Sigmoid colon (tissue), 7 donors: ENCODE results near the gene PRKN. TPM values are rescaled to one million over a fixed set of nuclear protein-coding genes. Genes with fewer than 3 reads are reported as not detected.

Experiments used
- DNase-seq: peaks from one replicate; pipeline ENCODE4 v3.0.0-alpha.2; 2019
- H3K27ac ChIP-seq, 4 donors: fragments of 200-600 bp; sonication (generic); one replicate each; pipeline ENCODE4 v1.5.1; 2016 to 2019; ENCODE audit warnings: mild to moderate bottlenecking in 1 of 4
- H3K27me3 ChIP-seq, 3 donors: fragments of 200-600 bp; sonication (generic); one replicate each; pipeline ENCODE4 v1.5.1; 2019; ENCODE audit warnings: mild to moderate bottlenecking in 1 of 3
- H3K36me3 ChIP-seq, 4 donors: fragments of 200-600 bp; sonication (generic); one replicate each; pipeline ENCODE4 v1.5.1; 2016 to 2019
- H3K4me1 ChIP-seq, 4 donors: fragments of 200-600 bp; sonication (generic); one replicate each; pipeline ENCODE4 v1.5.1; 2017 to 2019
- H3K4me3 ChIP-seq, 4 donors: fragments of 200-600 bp; sonication (generic); one replicate each; pipeline ENCODE4 v1.5.1; 2017 to 2019; ENCODE audit warnings: mild to moderate bottlenecking in 2 of 4, moderate library complexity in 1 of 4
- H3K9me3 ChIP-seq, 4 donors: fragments of 200-600 bp in 3 of 4; sonication (generic) in 3 of 4; one replicate each; pipeline versions ENCODE4 v1.5.1 to v1.6.1; 2013 to 2019
- EP300 ChIP-seq, 4 donors: sonication (generic); formaldehyde crosslinking; IDR thresholded peaks; one replicate each; pipeline ENCODE4 v1.6.1; 2017; ENCODE audit warnings: antibody characterized with exemption in 4 of 4
- POLR2A ChIP-seq, 2 donors: fragments of 450-650 bp; IDR thresholded peaks; one replicate each; pipeline ENCODE4 v1.6.1; 2016; ENCODE audit warnings: antibody characterized with exemption in 2 of 2, mild to moderate bottlenecking in 2 of 2, moderate library complexity in 2 of 2
- POLR2AphosphoS5 ChIP-seq, 4 donors: sonication (generic); formaldehyde crosslinking; IDR thresholded peaks; one replicate each; pipeline ENCODE4 v1.6.1; 2017; ENCODE audit warnings: antibody characterized with exemption in 4 of 4
- WGBS, 2 donors: extraction: QIAGEN DNeasy Blood & Tissue Kit; methylation state at CpG; one replicate each; pipeline ENCODE4 v1.1.7; 2013; 5-methylcytosine and 5-hydroxymethylcytosine counted together
- intact Hi-C: fragments of 100-400 bp; cut with DNase I; formaldehyde crosslinking; loops from one replicate; pipeline ENCODE4 v1.15.1; 2023
- polyA plus RNA-seq, 3 donors: library from polyadenylated mRNA; stranded (reverse); fragments of 200-250 nt; gene quantifications; one replicate each; pipeline ENCODE4 v1.2.3, GENCODE V29; 2013
- total RNA-seq, 4 donors: library from RNA; depleted of rRNA; stranded (reverse); fragments of >200 nt; gene quantifications; one replicate each; pipeline ENCODE4 v1.1.0, GENCODE V29; 2016
- TF ChIP-seq, protein P1 (sequence below), 4 experiments: fragments of 450-650 bp in 3 of 4; fragments of 200-600 bp in 1 of 4; IDR thresholded peaks; one replicate each; pipeline ENCODE4 v1.5.1; 2016 to 2019; ENCODE audit warnings: antibody characterized with exemption in 4 of 4, mild to moderate bottlenecking in 3 of 4, moderate library complexity in 2 of 4
- donor health status: healthy with polysubstance abuse.
- donor health status: Bipolar disorder and iron deficiency.
- donor health status: healthy.

The PRKN gene
- total and polyA plus RNA-seq, 7 donors, result 0.38 to 173 (median 9.7) TPM

DNA sequence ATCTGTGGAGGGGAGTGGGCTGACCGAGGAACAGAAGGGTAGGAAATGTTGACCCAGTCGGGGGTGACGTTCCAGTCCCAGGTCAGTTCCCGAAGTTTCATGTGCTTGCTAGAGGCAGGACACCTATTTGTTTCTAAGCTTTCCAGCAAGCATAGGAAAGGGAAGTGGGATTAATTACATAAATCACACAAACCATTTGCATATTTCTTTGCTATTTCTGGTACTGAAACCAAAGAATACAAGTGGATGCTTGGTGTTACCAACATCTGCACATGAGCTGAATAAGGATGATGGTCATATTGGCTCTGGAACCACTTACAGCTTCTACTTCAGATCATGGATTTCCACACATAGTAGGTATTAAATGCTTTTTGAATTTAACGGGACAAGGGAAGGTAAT lies 546.5 kb downstream of the PRKN start:
- Histone ChIP-seq H3K9me3 (no peaks in the 10 kb centered on the region), H3K27ac (no peak overlapping the region), H3K4me3 (no peak overlapping the region), H3K36me3 (no peaks in the 10 kb centered on the region), H3K4me1 (no peaks in the 10 kb centered on the region), H3K27me3 (no peaks in the 10 kb centered on the region)
- no peak for DNase-seq
- TF ChIP-seq, protein P1, sequence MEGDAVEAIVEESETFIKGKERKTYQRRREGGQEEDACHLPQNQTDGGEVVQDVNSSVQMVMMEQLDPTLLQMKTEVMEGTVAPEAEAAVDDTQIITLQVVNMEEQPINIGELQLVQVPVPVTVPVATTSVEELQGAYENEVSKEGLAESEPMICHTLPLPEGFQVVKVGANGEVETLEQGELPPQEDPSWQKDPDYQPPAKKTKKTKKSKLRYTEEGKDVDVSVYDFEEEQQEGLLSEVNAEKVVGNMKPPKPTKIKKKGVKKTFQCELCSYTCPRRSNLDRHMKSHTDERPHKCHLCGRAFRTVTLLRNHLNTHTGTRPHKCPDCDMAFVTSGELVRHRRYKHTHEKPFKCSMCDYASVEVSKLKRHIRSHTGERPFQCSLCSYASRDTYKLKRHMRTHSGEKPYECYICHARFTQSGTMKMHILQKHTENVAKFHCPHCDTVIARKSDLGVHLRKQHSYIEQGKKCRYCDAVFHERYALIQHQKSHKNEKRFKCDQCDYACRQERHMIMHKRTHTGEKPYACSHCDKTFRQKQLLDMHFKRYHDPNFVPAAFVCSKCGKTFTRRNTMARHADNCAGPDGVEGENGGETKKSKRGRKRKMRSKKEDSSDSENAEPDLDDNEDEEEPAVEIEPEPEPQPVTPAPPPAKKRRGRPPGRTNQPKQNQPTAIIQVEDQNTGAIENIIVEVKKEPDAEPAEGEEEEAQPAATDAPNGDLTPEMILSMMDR (IDR thresholded peaks at IDR 0.05), result no peak
- TF ChIP-seq EP300 (IDR thresholded peaks at IDR 0.05) (no peak), POLR2AphosphoS5 (IDR thresholded peaks at IDR 0.05) (no peak), POLR2A (IDR thresholded peaks at IDR 0.05) (no peak)
- WGBS, 2 donors, result 78 to 90% methylated on average over 5 of the region's 5 CpGs
- intact Hi-C loops, result no loop called here

DNA sequence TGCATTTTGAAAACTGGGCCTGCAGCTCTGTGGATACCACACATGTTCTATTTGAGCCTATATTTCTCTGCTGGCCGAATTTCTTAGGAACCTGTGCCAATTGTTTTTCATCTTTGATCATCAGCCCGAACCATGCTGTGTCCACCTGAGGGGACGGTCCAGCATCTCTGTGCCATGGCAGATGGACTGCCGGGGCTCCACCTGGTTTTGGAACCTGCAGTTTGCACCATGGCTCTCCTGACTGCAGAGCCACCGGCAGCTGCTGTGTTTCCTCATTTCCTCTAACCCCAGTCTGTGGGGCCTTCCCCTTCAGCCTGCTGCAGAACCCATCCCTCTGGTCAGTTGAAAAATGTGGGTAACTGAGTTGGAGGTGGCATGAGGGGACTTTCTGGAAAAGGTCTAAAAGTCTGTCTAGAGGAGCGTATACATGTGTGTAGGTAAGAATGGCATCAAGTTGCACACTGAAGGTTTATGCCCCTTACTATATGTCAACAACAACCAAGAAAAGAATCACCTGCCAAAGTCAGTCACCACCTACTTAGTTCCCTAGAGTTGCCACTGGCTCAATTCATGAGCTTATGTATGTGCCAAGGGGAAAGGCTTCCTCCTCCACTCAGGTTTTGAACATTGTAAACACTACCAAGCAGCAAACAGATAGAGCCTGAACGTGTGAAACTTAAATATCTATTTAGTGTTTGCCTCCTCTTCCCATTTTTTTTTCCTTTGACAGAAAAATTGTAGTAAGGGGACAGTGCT lies 548.2 kb downstream of the PRKN start:
- 69 to 83% methylated on average over 7 of the region's 7 CpGs for WGBS, 2 donors
- H3K36me3 ChIP-seq, result no peaks in the 10 kb centered on the region
- H3K4me1 ChIP-seq, result no peaks in the 10 kb centered on the region
- no peak for DNase-seq
- no peaks in the 10 kb centered on the region for H3K27me3 ChIP-seq
- no peak overlapping the region for H3K27ac ChIP-seq
- TF ChIP-seq EP300 (IDR thresholded peaks at IDR 0.05) (no peak), POLR2A (IDR thresholded peaks at IDR 0.05) (no peak), POLR2AphosphoS5 (IDR thresholded peaks at IDR 0.05) (no peak)
- TF ChIP-seq, protein P1 (IDR thresholded peaks at IDR 0.05), result no peak
- intact Hi-C loops, result no loop called here
- no peak overlapping the region for H3K4me3 ChIP-seq
- H3K9me3 ChIP-seq, result no peaks in the 10 kb centered on the region

DNA sequence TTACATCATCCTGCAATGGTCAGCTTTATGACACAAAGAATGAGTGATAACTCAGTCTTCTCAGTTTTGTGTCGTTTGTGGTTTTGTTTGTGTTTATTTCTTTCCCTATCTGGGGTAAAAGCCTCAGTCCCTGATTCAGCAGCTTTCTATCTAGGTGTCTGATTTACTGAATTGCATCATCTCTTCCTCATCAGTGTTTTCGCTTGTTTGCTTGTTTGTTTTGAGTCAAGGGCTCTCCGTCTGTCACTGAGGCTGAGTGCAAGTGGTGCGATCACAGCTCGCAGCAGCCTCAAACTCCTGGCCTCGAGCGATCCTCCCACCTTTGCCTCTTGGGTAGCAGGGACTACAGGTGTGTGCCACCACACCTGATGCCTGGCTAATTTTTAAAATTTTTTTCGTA lies 548.9 kb downstream of the PRKN start:
- TF ChIP-seq, protein P1 (IDR thresholded peaks at IDR 0.05), result no peak
- no peak for TF ChIP-seq POLR2A (IDR thresholded peaks at IDR 0.05)
- TF ChIP-seq POLR2AphosphoS5 (IDR thresholded peaks at IDR 0.05), result no peak
- TF ChIP-seq EP300 (IDR thresholded peaks at IDR 0.05), result no peak
- 88 to 91% methylated on average over 8 of the region's 8 CpGs for WGBS, 2 donors
- Histone ChIP-seq H3K36me3 (no peaks in the 10 kb centered on the region), H3K4me1 (no peaks in the 10 kb centered on the region), H3K27me3 (no peaks in the 10 kb centered on the region), H3K27ac (no peak overlapping the region), H3K4me3 (no peak overlapping the region), H3K9me3 (no peaks in the 10 kb centered on the region)
- intact Hi-C loops, result no loop called here
- DNase-seq, result no peak

GRCh38 chr6:162178266-162178665 lies 549.3 kb downstream of the PRKN start:
- no peaks in the 10 kb centered on the region for H3K27me3 ChIP-seq
- TF ChIP-seq EP300 (IDR thresholded peaks at IDR 0.05) (no peak), POLR2AphosphoS5 (IDR thresholded peaks at IDR 0.05) (no peak), POLR2A (IDR thresholded peaks at IDR 0.05) (no peak)
- TF ChIP-seq, protein P1 (IDR thresholded peaks at IDR 0.05), result no peak
- intact Hi-C loops, result no loop called here
- WGBS, 2 donors, result 79 to 84% methylated on average over 3 of the region's 3 CpGs
- no peaks in the 10 kb centered on the region for H3K4me1 ChIP-seq
- no peak for DNase-seq
- H3K27ac ChIP-seq, result no peak overlapping the region
- H3K4me3 ChIP-seq, result no peak overlapping the region
- no peaks in the 10 kb centered on the region for H3K36me3 ChIP-seq
- no peaks in the 10 kb centered on the region for H3K9me3 ChIP-seq

DNA sequence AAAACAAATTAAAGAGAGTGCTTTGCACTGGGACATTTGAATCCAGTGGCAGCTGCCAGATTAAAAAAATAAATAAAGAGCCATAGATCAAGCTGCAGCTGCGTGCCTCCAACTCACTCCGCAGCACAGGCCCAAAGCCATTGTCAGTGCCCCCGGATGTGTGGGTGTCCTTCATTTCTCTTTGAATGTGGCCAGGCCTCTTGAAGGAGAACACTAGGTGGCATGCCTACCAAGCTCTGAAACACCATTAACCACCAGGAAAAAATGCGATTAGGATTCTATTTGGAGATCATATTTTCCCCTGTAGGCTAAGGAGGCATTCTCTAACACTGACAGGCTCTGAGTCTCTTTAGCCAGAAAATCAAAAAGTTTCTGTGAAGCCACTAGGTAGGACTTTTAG lies 549.8 kb downstream of the PRKN start:
- intact Hi-C loops, result no loop called here
- Histone ChIP-seq H3K27ac (no peak overlapping the region), H3K36me3 (no peaks in the 10 kb centered on the region), H3K27me3 (no peaks in the 10 kb centered on the region), H3K4me3 (no peak overlapping the region), H3K9me3 (no peaks in the 10 kb centered on the region), H3K4me1 (no peaks in the 10 kb centered on the region)
- TF ChIP-seq, protein P1 (IDR thresholded peaks at IDR 0.05), result no peak
- TF ChIP-seq EP300 (IDR thresholded peaks at IDR 0.05), result no peak
- no peak for TF ChIP-seq POLR2A (IDR thresholded peaks at IDR 0.05)
- no peak for TF ChIP-seq POLR2AphosphoS5 (IDR thresholded peaks at IDR 0.05)
- WGBS, 2 donors, result 54 to 69% methylated on average over 4 of the region's 4 CpGs
- DNase-seq, result no peak
